HG03097 (cell line): Measurements from ENCODE around the gene KRT85.
"Not testable (repeated sequence)": the region's sequence is repeated elsewhere in the genome, so short reads cannot be mapped to it uniquely, and the experiment has no call there.

Experiments
- ATAC-seq: cut with Tn5 transposase; IDR thresholded peaks from one replicate; pipeline ENCODE4 v1.9.1; 2021; ENCODE audit not compliant: unreplicated experiment, low FRiP score

Gene KRT85

GRCh38 chr12:52366738-52367485 is at the start of gene KRT85:
KRT85 (minus strand) TSS chr12:52367481; CDS start chr12:52367405, 76 bp downstream.
- ATAC-seq: no peak

- ATAC-seq: no peak
Measured at GRCh38 chr12:52416795-52417194, 49.5 kb upstream of the KRT85 start.

- no peak for ATAC-seq
Measured at GRCh38 chr12:52415870-52416750, 48.8 kb upstream of the KRT85 start.

GRCh38 chr12:52414936-52415335 is 47.7 kb upstream of the KRT85 start:
- ATAC-seq: no peak

- no peak for ATAC-seq
Measured at GRCh38 chr12:52413782-52414345, 46.6 kb upstream of the KRT85 start.

- ATAC-seq: no peak
Measured at GRCh38 chr12:52413202-52413601, 45.9 kb upstream of the KRT85 start.

- ATAC-seq: no peak
Measured at GRCh38 chr12:52411815-52412214, 44.5 kb upstream of the KRT85 start.

GRCh38 chr12:52410589-52411248 is 43.4 kb upstream of the KRT85 start:
- ATAC-seq: not testable (repeated sequence)

GRCh38 chr12:52407918-52408317 is 40.6 kb upstream of the KRT85 start:
- no peak for ATAC-seq

- ATAC-seq: no peak
Measured at GRCh38 chr12:52405922-52406385, 38.7 kb upstream of the KRT85 start, which contains the start of gene KRT82. KRT82 (minus strand) TSS chr12:52406335; CDS start chr12:52406277, 58 bp downstream.

GRCh38 chr12:52404951-52405350 is 37.7 kb upstream of the KRT85 start:
- ATAC-seq: no peak

GRCh38 chr12:52403561-52403960 is 36.3 kb upstream of the KRT85 start:
- no peak for ATAC-seq

- ATAC-seq: no peak
Measured at GRCh38 chr12:52402873-52403540, 35.7 kb upstream of the KRT85 start.

- no peak for ATAC-seq
Measured at GRCh38 chr12:52402377-52402776, 35.1 kb upstream of the KRT85 start.

- no peak for ATAC-seq
Measured at GRCh38 chr12:52401926-52402325, 34.6 kb upstream of the KRT85 start.

- no peak for ATAC-seq
Measured at GRCh38 chr12:52401526-52401925, 34.2 kb upstream of the KRT85 start.

GRCh38 chr12:52400906-52401305 is 33.6 kb upstream of the KRT85 start:
- no peak for ATAC-seq

GRCh38 chr12:52399756-52400155 is 32.5 kb upstream of the KRT85 start:
- ATAC-seq: no peak

- ATAC-seq: no peak
Measured at GRCh38 chr12:52398176-52398575, 30.9 kb upstream of the KRT85 start.

GRCh38 chr12:52396656-52397055 is 29.4 kb upstream of the KRT85 start:
- ATAC-seq: no peak
